Caco-2 (cell line): Measurements from ENCODE around the gene COL4A2. TPM values are rescaled to one million over a fixed set of nuclear protein-coding genes. Genes with fewer than 3 reads are reported as not detected.
A peak's percentile ranks its signal among the peaks of the same experiment; 100 is the strongest.

Source experiments
- BruUV-seq: library from RNA; stranded (reverse); fragments of 400-500 nt; replicated peaks from 2 replicates; lab custom pipeline; 2021; lab: Mats Ljungman, UMichigan
- CTCF ChIA-PET: fragments of 300-600 bp; sonication (Branson Sonifier 250); formaldehyde crosslinking; loops from one replicate; lab custom pipeline; 2022; ENCODE audit warnings: antibody characterized with exemption; lab: Charles Lee
- POLR2A ChIA-PET: fragments of 300-600 bp; sonication (Branson Sonifier 250); formaldehyde crosslinking; loops from one replicate; lab custom pipeline; 2022; ENCODE audit warnings: antibody characterized with exemption; lab: Charles Lee
- DNase-seq, 2 experiments: peaks; one replicate each; pipeline versions ENCODE4 v3.0.0 to v3.0.0-alpha.2; 2020 to 2022
- H3K27me3 ChIP-seq: replicated peaks from 2 replicates; pipeline ENCODE4 v1.6.0; 2011; ENCODE audit warnings: low read length; ENCODE audit not compliant: control insufficient read depth, insufficient read depth
- H3K36me3 ChIP-seq: 2 replicates; pipeline ENCODE4 v1.5.1; 2011; ENCODE audit warnings: low read length; ENCODE audit not compliant: control insufficient read depth, insufficient read depth
- H3K4me1 ChIP-seq: fragments of 250-450 bp; sonication (Bioruptor Pico); 2 replicates; pipeline ENCODE4 v1.5.1; 2020; ENCODE audit warnings: mild to moderate bottlenecking
- H3K4me3 ChIP-seq: 2 replicates; pipeline ENCODE4 v1.5.1; 2011; ENCODE audit warnings: low read depth, mild to moderate bottlenecking, control low read depth, low read length
- H3K9me3 ChIP-seq: fragments of 250-450 bp; sonication (Bioruptor Pico); 2 replicates; pipeline ENCODE4 v1.5.1; 2020; ENCODE audit warnings: mild to moderate bottlenecking, moderate library complexity
- H3K27ac Mint-ChIP-seq: one replicate; pipeline ENCODE4 v1.8.0; 2022; ENCODE audit warnings: mixed read lengths; ENCODE audit not compliant: unreplicated experiment
- H3K27me3 Mint-ChIP-seq: one replicate; pipeline ENCODE4 v1.8.0; 2022; ENCODE audit warnings: mixed read lengths; ENCODE audit not compliant: insufficient read depth, unreplicated experiment
- H3K36me3 Mint-ChIP-seq: one replicate; pipeline ENCODE4 v1.8.0; 2022; ENCODE audit warnings: mild to moderate bottlenecking, mixed read lengths; ENCODE audit not compliant: insufficient read depth, unreplicated experiment
- H3K4me1 Mint-ChIP-seq: one replicate; pipeline ENCODE4 v1.8.0; 2022; ENCODE audit warnings: low read depth, mixed read lengths; ENCODE audit not compliant: unreplicated experiment
- H3K4me3 Mint-ChIP-seq: one replicate; pipeline ENCODE4 v1.8.0; 2022; ENCODE audit warnings: mild to moderate bottlenecking, moderate library complexity, mixed read lengths; ENCODE audit not compliant: unreplicated experiment
- H3K9me3 Mint-ChIP-seq: one replicate; pipeline ENCODE4 v1.8.0; 2022; ENCODE audit warnings: mixed read lengths; ENCODE audit not compliant: unreplicated experiment
- intact Hi-C: fragments of 100-400 bp; cut with micrococcal nuclease; formaldehyde crosslinking; loops from one replicate; pipeline ENCODE4 v1.10.0; 2022; ENCODE audit not compliant: unreplicated experiment
- total RNA-seq: library from RNA; stranded (reverse); gene quantifications from 2 replicates; pipeline ENCODE4 v1.2.3, GENCODE V29; 2022
- TF ChIP-seq, protein P1 (sequence below), 2 experiments: fragments of 200-600 bp in 1 of 2; IDR thresholded peaks; 1 replicate in 1 of 2; 2 replicates in 1 of 2; pipeline versions ENCODE4 v1.5.1 to v1.8.0; 2011 to 2022; ENCODE audit warnings: antibody characterized with exemption in 1 of 2, control low read depth in 1 of 2, inconsistent platforms in 1 of 2, low read depth in 1 of 2, low read length in 1 of 2, mild to moderate bottlenecking in 1 of 2, moderate library complexity in 1 of 2; ENCODE audit not compliant: insufficient read depth in 1 of 2, severe bottlenecking in 1 of 2, unreplicated experiment in 1 of 2

Gene COL4A2
- total RNA-seq, 1 experiment from 2014 or later: 19.2 TPM

DNA sequence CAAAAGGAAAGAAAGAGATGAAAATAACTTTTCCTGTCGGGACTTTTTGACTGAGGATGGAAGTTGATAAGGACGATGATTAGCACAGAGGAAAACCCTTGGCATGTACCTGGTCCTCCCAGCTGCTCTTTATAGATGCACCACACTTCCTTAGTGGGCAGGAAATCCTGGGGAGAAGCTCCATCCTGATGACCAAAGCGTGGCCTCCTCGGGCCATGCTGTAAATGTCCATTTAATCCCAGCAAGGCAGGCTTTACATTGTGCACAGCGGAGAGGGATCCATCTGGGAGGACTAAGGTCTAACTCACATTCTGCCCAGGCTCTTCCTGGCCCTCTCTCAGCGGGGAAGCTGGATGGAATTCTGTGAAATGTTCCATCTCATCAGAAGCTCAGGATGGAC, 113.5 kb downstream of the COL4A2 start:
- Histone ChIP-seq H3K4me1 (no peaks in the 10 kb centered on the region), H3K27me3 (no peaks in the 10 kb centered on the region), H3K4me3 (no peak overlapping the region), H3K9me3 (no peaks in the 10 kb centered on the region), H3K36me3 (no peaks in the 10 kb centered on the region)
- Mint-ChIP-seq H3K4me1 (no peaks in the 10 kb centered on the region), H3K9me3 (no peaks in the 10 kb centered on the region), H3K4me3 (no peak overlapping the region), H3K27me3 (no peaks in the 10 kb centered on the region), H3K27ac (no peak overlapping the region), H3K36me3 (no peaks in the 10 kb centered on the region)
- no peak for DNase-seq
- intact Hi-C loops: no loop called here
- POLR2A ChIA-PET: no interaction called here
- CTCF ChIA-PET: no interaction called here
- BruUV-seq: no TSS peak
- TF ChIP-seq, protein P1, sequence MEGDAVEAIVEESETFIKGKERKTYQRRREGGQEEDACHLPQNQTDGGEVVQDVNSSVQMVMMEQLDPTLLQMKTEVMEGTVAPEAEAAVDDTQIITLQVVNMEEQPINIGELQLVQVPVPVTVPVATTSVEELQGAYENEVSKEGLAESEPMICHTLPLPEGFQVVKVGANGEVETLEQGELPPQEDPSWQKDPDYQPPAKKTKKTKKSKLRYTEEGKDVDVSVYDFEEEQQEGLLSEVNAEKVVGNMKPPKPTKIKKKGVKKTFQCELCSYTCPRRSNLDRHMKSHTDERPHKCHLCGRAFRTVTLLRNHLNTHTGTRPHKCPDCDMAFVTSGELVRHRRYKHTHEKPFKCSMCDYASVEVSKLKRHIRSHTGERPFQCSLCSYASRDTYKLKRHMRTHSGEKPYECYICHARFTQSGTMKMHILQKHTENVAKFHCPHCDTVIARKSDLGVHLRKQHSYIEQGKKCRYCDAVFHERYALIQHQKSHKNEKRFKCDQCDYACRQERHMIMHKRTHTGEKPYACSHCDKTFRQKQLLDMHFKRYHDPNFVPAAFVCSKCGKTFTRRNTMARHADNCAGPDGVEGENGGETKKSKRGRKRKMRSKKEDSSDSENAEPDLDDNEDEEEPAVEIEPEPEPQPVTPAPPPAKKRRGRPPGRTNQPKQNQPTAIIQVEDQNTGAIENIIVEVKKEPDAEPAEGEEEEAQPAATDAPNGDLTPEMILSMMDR (IDR thresholded peaks at IDR 0.05; ENCODE audit: insufficient read depth in 1 of 2, low read depth in 1 of 2, low read length in 1 of 2, severe bottlenecking in 1 of 2, unreplicated experiment in 1 of 2): no peak

GRCh38 chr13:110421061-110421460, 114.0 kb downstream of the COL4A2 start:
- intact Hi-C loops: no loop called here
- no peak for DNase-seq
- H3K4me1 ChIP-seq: no peaks in the 10 kb centered on the region
- no peaks in the 10 kb centered on the region for H3K27me3 ChIP-seq
- ChIA-PET CTCF (no interaction called here), POLR2A (no interaction called here)
- Mint-ChIP-seq H3K27ac (peak overlapping the region; percentile 56), H3K4me1 (no peaks in the 10 kb centered on the region), H3K9me3 (no peaks in the 10 kb centered on the region), H3K27me3 (no peaks in the 10 kb centered on the region), H3K36me3 (no peaks in the 10 kb centered on the region), H3K4me3 (no peak overlapping the region)
- H3K36me3 ChIP-seq: no peaks in the 10 kb centered on the region
- H3K9me3 ChIP-seq: no peaks in the 10 kb centered on the region
- BruUV-seq: no TSS peak
- TF ChIP-seq, protein P1 (IDR thresholded peaks at IDR 0.05; ENCODE audit: insufficient read depth in 1 of 2, low read depth in 1 of 2, low read length in 1 of 2, severe bottlenecking in 1 of 2, unreplicated experiment in 1 of 2): no peak
- no peak overlapping the region for H3K4me3 ChIP-seq

DNA sequence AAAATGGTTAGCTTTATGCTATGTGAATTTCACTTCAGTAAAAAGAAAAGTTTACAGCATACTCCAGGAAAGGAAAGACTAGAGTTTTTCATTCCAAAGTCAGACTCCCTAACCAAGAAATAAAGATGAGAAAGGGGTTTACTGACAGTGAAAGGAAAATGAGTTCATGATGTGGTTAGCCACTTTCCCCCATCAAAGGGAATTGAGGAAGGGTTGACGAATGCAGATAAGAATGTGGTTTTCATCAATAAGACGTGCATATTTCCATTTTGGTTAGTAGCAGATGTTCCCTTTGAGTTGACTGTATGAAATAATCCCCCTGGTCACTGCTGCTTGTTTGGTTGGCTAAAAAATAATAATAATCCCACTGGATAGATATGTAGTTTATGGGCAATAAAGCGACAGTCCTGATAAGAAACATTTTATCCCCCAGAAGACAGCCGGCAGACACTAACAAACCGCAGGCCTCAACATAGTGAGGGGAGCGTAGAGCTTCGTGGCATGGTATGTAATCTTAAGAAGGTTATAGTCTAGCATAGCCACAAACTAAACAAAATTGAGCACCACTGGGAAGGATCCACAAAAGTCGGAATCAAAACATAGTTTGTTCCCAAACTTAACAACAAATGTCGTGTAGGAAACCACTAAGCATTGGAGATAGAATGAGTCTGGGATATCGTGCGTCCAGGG, 114.8 kb downstream of the COL4A2 start:
- no peaks in the 10 kb centered on the region for H3K36me3 ChIP-seq
- Mint-ChIP-seq H3K4me1 (no peaks in the 10 kb centered on the region), H3K36me3 (no peaks in the 10 kb centered on the region), H3K27me3 (no peaks in the 10 kb centered on the region), H3K9me3 (no peaks in the 10 kb centered on the region), H3K4me3 (no peak overlapping the region), H3K27ac (peak overlapping the region; percentile 56)
- no peaks in the 10 kb centered on the region for H3K9me3 ChIP-seq
- DNase-seq: no peak
- no peak overlapping the region for H3K4me3 ChIP-seq
- CTCF ChIA-PET: no interaction called here
- intact Hi-C loops: no loop called here
- TF ChIP-seq, protein P1 (IDR thresholded peaks at IDR 0.05; ENCODE audit: insufficient read depth in 1 of 2, low read depth in 1 of 2, low read length in 1 of 2, severe bottlenecking in 1 of 2, unreplicated experiment in 1 of 2): no peak
- H3K4me1 ChIP-seq: peaks cover under 1% of the 10 kb centered on the region
- POLR2A ChIA-PET: no interaction called here
- H3K27me3 ChIP-seq: no peaks in the 10 kb centered on the region
- BruUV-seq: no TSS peak
